Measurements from ENCODE around the gene RGL2. TPM values are rescaled to one million over a fixed set of nuclear protein-coding genes. Genes with fewer than 3 reads are reported as not detected.

Gene RGL2
- total RNA-seq, 2 donors from 2014 or later: 23.0 to 36.9 TPM

GRCh38 chr6:33339193-33339592, 40.5 kb upstream of the RGL2 start:
- H3K9me3 ChIP-seq: no peaks in the 10 kb centered on the region
- H3K4me1 ChIP-seq: no peaks in the 10 kb centered on the region
- H3K4me3 ChIP-seq: no peak overlapping the region
- no peak overlapping the region for H3K27ac ChIP-seq
- H3K36me3 ChIP-seq: no peaks in the 10 kb centered on the region
- DNase-seq (ENCODE audit: low spot score): no peak
- no peaks in the 10 kb centered on the region for H3K27me3 ChIP-seq
- TF ChIP-seq, protein P1, sequence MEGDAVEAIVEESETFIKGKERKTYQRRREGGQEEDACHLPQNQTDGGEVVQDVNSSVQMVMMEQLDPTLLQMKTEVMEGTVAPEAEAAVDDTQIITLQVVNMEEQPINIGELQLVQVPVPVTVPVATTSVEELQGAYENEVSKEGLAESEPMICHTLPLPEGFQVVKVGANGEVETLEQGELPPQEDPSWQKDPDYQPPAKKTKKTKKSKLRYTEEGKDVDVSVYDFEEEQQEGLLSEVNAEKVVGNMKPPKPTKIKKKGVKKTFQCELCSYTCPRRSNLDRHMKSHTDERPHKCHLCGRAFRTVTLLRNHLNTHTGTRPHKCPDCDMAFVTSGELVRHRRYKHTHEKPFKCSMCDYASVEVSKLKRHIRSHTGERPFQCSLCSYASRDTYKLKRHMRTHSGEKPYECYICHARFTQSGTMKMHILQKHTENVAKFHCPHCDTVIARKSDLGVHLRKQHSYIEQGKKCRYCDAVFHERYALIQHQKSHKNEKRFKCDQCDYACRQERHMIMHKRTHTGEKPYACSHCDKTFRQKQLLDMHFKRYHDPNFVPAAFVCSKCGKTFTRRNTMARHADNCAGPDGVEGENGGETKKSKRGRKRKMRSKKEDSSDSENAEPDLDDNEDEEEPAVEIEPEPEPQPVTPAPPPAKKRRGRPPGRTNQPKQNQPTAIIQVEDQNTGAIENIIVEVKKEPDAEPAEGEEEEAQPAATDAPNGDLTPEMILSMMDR (IDR thresholded peaks at IDR 0.05): no peak

- H3K27me3 ChIP-seq: no peaks in the 10 kb centered on the region
- TF ChIP-seq, protein P1 (IDR thresholded peaks at IDR 0.05): no peak
Measured at GRCh38 chr6:33336495-33336894, 37.8 kb upstream of the RGL2 start.

GRCh38 chr6:33335916-33336315, 37.2 kb upstream of the RGL2 start:
- no peaks in the 10 kb centered on the region for H3K9me3 ChIP-seq
- H3K4me1 ChIP-seq: no peaks in the 10 kb centered on the region
- H3K27ac ChIP-seq: no peak overlapping the region
- TF ChIP-seq, protein P1 (IDR thresholded peaks at IDR 0.05): no peak
- H3K4me3 ChIP-seq: no peak overlapping the region
- H3K36me3 ChIP-seq: no peaks in the 10 kb centered on the region
- DNase-seq (ENCODE audit: low spot score): no peak
- no peaks in the 10 kb centered on the region for H3K27me3 ChIP-seq

More at GRCh38 chr6:33336495-33336894, 37.8 kb upstream of the RGL2 start:
- Histone ChIP-seq H3K36me3 (no peaks in the 10 kb centered on the region), H3K4me1 (no peaks in the 10 kb centered on the region), H3K4me3 (no peak overlapping the region), H3K9me3 (no peaks in the 10 kb centered on the region), H3K27ac (no peak overlapping the region)
- no peak for DNase-seq (ENCODE audit: low spot score)

DNA sequence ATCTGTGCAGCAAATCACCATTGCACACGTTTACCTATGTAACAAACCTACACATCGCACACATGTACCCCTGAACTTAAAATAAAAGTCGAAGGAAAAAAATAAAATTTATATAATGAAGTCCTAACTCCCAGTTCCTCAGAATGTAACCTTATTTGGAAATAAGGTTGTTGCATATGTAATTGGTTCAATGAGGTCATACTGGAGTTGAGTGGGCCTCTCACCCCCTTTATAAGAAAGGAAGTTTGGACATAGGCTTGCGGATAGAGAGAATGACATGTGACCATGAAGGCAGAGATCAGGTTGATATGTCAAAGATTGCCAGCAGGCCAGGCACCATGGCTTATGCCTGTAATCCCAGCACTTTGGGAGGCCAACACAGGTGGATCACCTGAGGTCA, 34.9 kb upstream of the RGL2 start:
- TF ChIP-seq, protein P1 (IDR thresholded peaks at IDR 0.05): no peak
- Histone ChIP-seq H3K27me3 (no peaks in the 10 kb centered on the region), H3K4me1 (no peaks in the 10 kb centered on the region), H3K36me3 (no peaks in the 10 kb centered on the region), H3K4me3 (no peak overlapping the region), H3K27ac (no peak overlapping the region), H3K9me3 (no peaks in the 10 kb centered on the region)
- DNase-seq (ENCODE audit: low spot score): no peak

DNA sequence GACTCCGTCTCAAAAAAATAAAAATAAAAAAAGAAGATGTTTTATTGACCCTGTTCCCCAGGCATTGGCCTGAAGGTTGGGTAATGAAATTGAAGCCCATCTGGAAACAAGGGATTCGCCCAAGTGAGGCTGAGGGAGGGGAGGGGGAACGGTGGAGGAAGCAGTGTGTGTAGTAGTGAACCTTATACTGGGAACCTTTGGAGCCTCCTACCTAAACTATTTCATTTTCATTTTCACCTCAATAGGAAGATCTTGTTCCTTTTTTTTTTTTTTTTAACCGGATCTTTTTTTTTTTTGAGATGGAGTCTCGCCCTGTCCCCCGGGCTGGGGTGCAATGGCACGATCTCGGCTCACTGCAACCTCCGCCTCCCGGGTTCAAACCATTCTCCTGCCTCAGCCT, 32.0 kb upstream of the RGL2 start:
- Histone ChIP-seq H3K36me3 (no peaks in the 10 kb centered on the region), H3K4me3 (no peak overlapping the region), H3K27me3 (no peaks in the 10 kb centered on the region), H3K4me1 (no peaks in the 10 kb centered on the region), H3K9me3 (no peaks in the 10 kb centered on the region), H3K27ac (no peak overlapping the region)
- no peak for DNase-seq (ENCODE audit: low spot score)
- TF ChIP-seq, protein P1 (IDR thresholded peaks at IDR 0.05): no peak

- peaks cover 0 to under 1% of the 10 kb centered on the region in 2 donors for H3K4me1 ChIP-seq
- H3K9me3 ChIP-seq: no peaks in the 10 kb centered on the region
- no peak for DNase-seq (ENCODE audit: low spot score)
- H3K27ac ChIP-seq: no peak overlapping the region
- H3K36me3 ChIP-seq: no peaks in the 10 kb centered on the region
- no peak overlapping the region for H3K4me3 ChIP-seq
- H3K27me3 ChIP-seq: no peaks in the 10 kb centered on the region
- TF ChIP-seq, protein P1 (IDR thresholded peaks at IDR 0.05): no peak
Measured at GRCh38 chr6:33329058-33329457, 30.3 kb upstream of the RGL2 start.

All from right atrium auricular region (tissue), 2 donors.